Panc1 (cell line): ENCODE data around the gene CDKN2AIP.

Experiments used
- CTCF ChIP-seq: fragments of 450-650 bp; IDR thresholded peaks from 2 replicates; pipeline ENCODE4 v1.5.1; 2017; ENCODE audit warnings: mild to moderate bottlenecking
- POLR2AphosphoS5 ChIP-seq: IDR thresholded peaks from 2 replicates; pipeline ENCODE4 v1.6.1; 2012; ENCODE audit warnings: mild to moderate bottlenecking, low read depth, low read length, moderate library complexity

GRCh38 chr4:183405303-183405702 is 39.1 kb upstream of the CDKN2AIP start:
- TF ChIP-seq POLR2AphosphoS5, result no peak
- TF ChIP-seq CTCF, result no peak
